NCI-H526 treated with DMSO at 0.1 percent for 48 hours (cell line): ENCODE results near the gene RIMS1.
"Not testable (repeated sequence)": the region's sequence is repeated elsewhere in the genome, so short reads cannot be mapped to it uniquely, and the experiment has no call there.

Source experiments
- DNase-seq: peaks from one replicate; lab custom pipeline; 2025; lab: John Stamatoyannopoulos, UW

RIMS1 gene

GRCh38 chr6:72248621-72249020, 362.3 kb downstream of the RIMS1 start:
- no peak for DNase-seq

- no peak for DNase-seq
These were observed 364.3 kb downstream of the RIMS1 start for GRCh38 chr6:72250664-72251063.

- no peak for DNase-seq
These were observed 374.1 kb downstream of the RIMS1 start for GRCh38 chr6:72260489-72260888.

- no peak for DNase-seq
These were observed 375.2 kb downstream of the RIMS1 start for GRCh38 chr6:72261554-72261953.

GRCh38 chr6:72262254-72262653, 375.9 kb downstream of the RIMS1 start:
- no peak for DNase-seq

- DNase-seq: no peak
These were observed 381.1 kb downstream of the RIMS1 start for GRCh38 chr6:72267470-72267869.

GRCh38 chr6:72271531-72271930, 385.2 kb downstream of the RIMS1 start:
- no peak for DNase-seq

GRCh38 chr6:72272958-72273357, 386.6 kb downstream of the RIMS1 start:
- no peak for DNase-seq

GRCh38 chr6:72275888-72276287, 389.5 kb downstream of the RIMS1 start:
- no peak for DNase-seq

GRCh38 chr6:72282201-72282600, 395.9 kb downstream of the RIMS1 start:
- DNase-seq: no peak

- DNase-seq: no peak
These were observed 397.2 kb downstream of the RIMS1 start for GRCh38 chr6:72283571-72283970.

- no peak for DNase-seq
These were observed 400.6 kb downstream of the RIMS1 start for GRCh38 chr6:72286911-72287311.

GRCh38 chr6:72287801-72288200, 401.5 kb downstream of the RIMS1 start:
- no peak for DNase-seq

GRCh38 chr6:72288592-72288991, 402.2 kb downstream of the RIMS1 start:
- DNase-seq: no peak

GRCh38 chr6:72290620-72291019, 404.3 kb downstream of the RIMS1 start:
- DNase-seq: no peak

GRCh38 chr6:72296375-72296774, 410.0 kb downstream of the RIMS1 start:
- no peak for DNase-seq

- no peak for DNase-seq
These were observed 419.6 kb downstream of the RIMS1 start for GRCh38 chr6:72305971-72306370.

- DNase-seq: no peak
These were observed 430.5 kb downstream of the RIMS1 start for GRCh38 chr6:72316675-72317380.

- no peak for DNase-seq
These were observed 435.4 kb downstream of the RIMS1 start for GRCh38 chr6:72321788-72322187.

- DNase-seq: no peak
These were observed 436.4 kb downstream of the RIMS1 start for GRCh38 chr6:72322771-72323170.

GRCh38 chr6:72324591-72324990, 438.2 kb downstream of the RIMS1 start:
- no peak for DNase-seq

GRCh38 chr6:72328775-72329174, 442.4 kb downstream of the RIMS1 start:
- DNase-seq: no peak

- not testable (repeated sequence) for DNase-seq
These were observed 448.9 kb downstream of the RIMS1 start for GRCh38 chr6:72335203-72335602.

- no peak for DNase-seq
These were observed 462.6 kb downstream of the RIMS1 start for GRCh38 chr6:72348926-72349325.
